Stomach (tissue), 9 donors: Measurements from ENCODE around the gene ZCWPW1. TPM values are rescaled to one million over a fixed set of nuclear protein-coding genes. Genes with fewer than 3 reads are reported as not detected.
A peak's percentile ranks its signal among the peaks of the same experiment; 100 is the strongest.

Experiments used
- DNase-seq, 2 donors: peaks; one replicate each; pipeline versions ENCODE4 v3.0.0 to v3.0.0-alpha.2; 2013 to 2019
- H3K27ac ChIP-seq, 5 donors: fragments of 200-600 bp in 4 of 5; sonication (generic) in 4 of 5; one replicate each; pipeline ENCODE4 v1.5.1; 2013 to 2019; ENCODE audit warnings: mild to moderate bottlenecking in 1 of 5, moderate library complexity in 1 of 5
- H3K27me3 ChIP-seq, 3 donors: fragments of 200-600 bp; sonication (generic); one replicate each; pipeline ENCODE4 v1.5.1; 2017 to 2019; ENCODE audit warnings: mixed run types in 1 of 3
- H3K36me3 ChIP-seq, 4 donors: fragments of 200-600 bp; sonication (generic); 1 replicate in 3 of 4; 2 replicates in 1 of 4; pipeline ENCODE4 v1.5.1; 2016 to 2019
- H3K4me1 ChIP-seq, 4 donors: fragments of 200-600 bp; sonication (generic); one replicate each; pipeline ENCODE4 v1.5.1; 2016 to 2019
- H3K4me3 ChIP-seq, 4 donors: fragments of 200-600 bp; sonication (generic) in 3 of 4; one replicate each; pipeline ENCODE4 v1.5.1; 2016 to 2019; ENCODE audit warnings: mild to moderate bottlenecking in 1 of 4
- H3K9me3 ChIP-seq, 4 donors: fragments of 200-600 bp; sonication (generic); one replicate each; pipeline ENCODE4 v1.5.1; 2016 to 2019
- CTCF ChIP-seq, 7 experiments: fragments of 450-650 bp in 4 of 7; fragments of 200-600 bp in 3 of 7; sonication (generic) in 3 of 7; IDR thresholded peaks; one replicate each; pipeline ENCODE4 v1.5.1; 2016 to 2019; ENCODE audit warnings: antibody characterized with exemption in 7 of 7, control low read depth in 2 of 7, mild to moderate bottlenecking in 1 of 7
- EP300 ChIP-seq: sonication (generic); formaldehyde crosslinking; IDR thresholded peaks from one replicate; pipeline ENCODE4 v1.6.1; 2017; ENCODE audit warnings: antibody characterized with exemption
- POLR2A ChIP-seq, 4 donors: fragments of 450-650 bp; IDR thresholded peaks; one replicate each; pipeline ENCODE4 v1.6.1; 2016; ENCODE audit warnings: antibody characterized with exemption in 4 of 4, control low read depth in 2 of 4, mild to moderate bottlenecking in 1 of 4, moderate library complexity in 1 of 4
- POLR2AphosphoS5 ChIP-seq, 3 donors: sonication (generic); formaldehyde crosslinking; IDR thresholded peaks; one replicate each; pipeline ENCODE4 v1.6.1; 2016; ENCODE audit warnings: antibody characterized with exemption in 3 of 3
- WGBS, 5 donors: extraction: QIAGEN DNeasy Blood & Tissue Kit in 3 of 5; methylation state at CpG; one replicate each; pipeline versions ENCODE4 v1.1.5 to v1.1.7; 2013 to 2018; 5-methylcytosine and 5-hydroxymethylcytosine counted together
- intact Hi-C: fragments of 100-400 bp; cut with DNase I; formaldehyde crosslinking; loops from one replicate; pipeline ENCODE4 v1.15.1; 2023; ENCODE audit warnings: low total_unique reads
- polyA plus RNA-seq, 3 donors: library from polyadenylated mRNA; stranded (reverse); fragments of 200-250 nt; gene quantifications; one replicate each; pipeline ENCODE4 v1.2.3, GENCODE V29; 2013
- total RNA-seq, 5 donors: library from RNA; depleted of rRNA; stranded (reverse); fragments of >200 nt; gene quantifications; one replicate each; pipeline versions ENCODE4 v1.1.0 to v1.2.3, GENCODE V29; 2014 to 2016
- donor health status: healthy with polysubstance abuse.
- donor health status: Bipolar disorder and iron deficiency.
- donor health status: healthy.

ZCWPW1 gene
- total and polyA plus RNA-seq, 8 donors, result 0.89 to 44.3 (median 5.2) TPM; not detected in 1

- Histone ChIP-seq H3K4me3 (peak overlapping the region; percentile 97 to 100 (median 98)), H3K36me3 (peaks cover 21 to 52% (median 41%) of the 10 kb centered on the region in 4 donors), H3K27me3 (no peaks in the 10 kb centered on the region), H3K27ac (peak overlapping the region in 4 of 5 donors; percentile 92 to 98 (median 96)), H3K4me1 (peaks cover 56 to 74% (median 67%) of the 10 kb centered on the region in 4 donors), H3K9me3 (no peaks in the 10 kb centered on the region)
- WGBS, 5 donors, result 13 to 37% (median 32%) methylated on average over 6 of the region's 6 CpGs
- TF ChIP-seq CTCF (IDR thresholded peaks at IDR 0.05) (no peak), POLR2A (IDR thresholded peaks at IDR 0.05) (no peak), POLR2AphosphoS5 (IDR thresholded peaks at IDR 0.05) (no peak), EP300 (no peak)
- intact Hi-C loops, result loop anchor here (10.0 kb wide), 1 partner anchor 199 kb away; the partner anchor contains the start of gene GNB2
- DNase-seq, result peak in 1 of 2 donors; percentile 39
These were observed 47.7 kb upstream of the ZCWPW1 start for GRCh38 chr7:100476101-100476780.

- H3K9me3 ChIP-seq, result no peaks in the 10 kb centered on the region
- peak in 1 of 2 donors; percentile 65 for DNase-seq
- H3K4me3 ChIP-seq, result peak overlapping the region; percentile 97 to 100 (median 98)
- no peaks in the 10 kb centered on the region for H3K27me3 ChIP-seq
- peaks cover 56 to 79% (median 68%) of the 10 kb centered on the region in 4 donors for H3K4me1 ChIP-seq
- TF ChIP-seq CTCF (IDR thresholded peaks at IDR 0.05) (no peak), POLR2A (IDR thresholded peaks at IDR 0.05) (no peak), POLR2AphosphoS5 (IDR thresholded peaks at IDR 0.05) (no peak), EP300 (no peak)
- H3K36me3 ChIP-seq, result peaks cover 23 to 59% (median 48%) of the 10 kb centered on the region in 4 donors
- 38 to 59% (median 50%) methylated on average over 9 of the region's 9 CpGs for WGBS, 5 donors
- H3K27ac ChIP-seq, result peak overlapping the region in 4 of 5 donors; percentile 92 to 98 (median 96)
- intact Hi-C loops, result loop anchor here (10.0 kb wide), 1 partner anchor 199 kb away; the partner anchor contains the start of gene GNB2
These were observed 47.0 kb upstream of the ZCWPW1 start for GRCh38 chr7:100475549-100475948.

GRCh38 chr7:100472854-100473499 is 44.5 kb upstream of the ZCWPW1 start:
- Histone ChIP-seq H3K27ac (peak overlapping the region; percentile 14 to 75 (median 67)), H3K4me1 (peaks cover 55 to 88% (median 72%) of the 10 kb centered on the region in 4 donors), H3K4me3 (no peak overlapping the region), H3K27me3 (no peaks in the 10 kb centered on the region), H3K36me3 (peaks cover 25 to 84% (median 60%) of the 10 kb centered on the region in 4 donors), H3K9me3 (no peaks in the 10 kb centered on the region)
- DNase-seq, result no peak
- TF ChIP-seq POLR2A (IDR thresholded peaks at IDR 0.05) (no peak), CTCF (IDR thresholded peaks at IDR 0.05) (no peak), EP300 (no peak), POLR2AphosphoS5 (IDR thresholded peaks at IDR 0.05) (no peak)
- intact Hi-C loops, result loop anchor here (5.0 to 10.0 kb wide), 2 partner anchors 89 to 202 kb away; partner anchors contain the start of gene GNB2
- 51 to 65% (median 54%) methylated on average over 11 to 14 of the region's 14 CpGs for WGBS, 5 donors

- intact Hi-C loops, result loop anchor here (5.0 to 10.0 kb wide), 2 partner anchors 90 to 203 kb away; partner anchors contain the start of gene GNB2
- H3K9me3 ChIP-seq, result no peaks in the 10 kb centered on the region
- DNase-seq, result no peak
- 46 to 63% (median 50%) methylated on average over 12 to 16 of the region's 16 CpGs for WGBS, 5 donors
- H3K27ac ChIP-seq, result peak overlapping the region; percentile 14 to 75 (median 67)
- peaks cover 25 to 91% (median 67%) of the 10 kb centered on the region in 4 donors for H3K36me3 ChIP-seq
- H3K4me3 ChIP-seq, result no peak overlapping the region
- no peaks in the 10 kb centered on the region for H3K27me3 ChIP-seq
- no peak for TF ChIP-seq CTCF (IDR thresholded peaks at IDR 0.05)
- TF ChIP-seq EP300, result no peak
- TF ChIP-seq POLR2A (IDR thresholded peaks at IDR 0.05), result no peak
- no peak for TF ChIP-seq POLR2AphosphoS5 (IDR thresholded peaks at IDR 0.05)
- peaks cover 50 to 88% (median 69%) of the 10 kb centered on the region in 4 donors for H3K4me1 ChIP-seq
These were observed 43.8 kb upstream of the ZCWPW1 start for GRCh38 chr7:100472121-100472851.
